OCI-LY7 (cell line): ENCODE data around the gene GNG12.

Experiments used
- EZH2phosphoT487 ChIP-seq: fragments of 200-600 bp; sonication (generic); IDR thresholded peaks from 2 replicates; pipeline ENCODE4 v1.6.1; 2018; ENCODE audit warnings: low read depth, borderline replicate concordance, mild to moderate bottlenecking, mixed run types, antibody characterized with exemption, low read length, moderate library complexity, mixed read lengths
- TF ChIP-seq, protein P1 (sequence below): fragments of 200-600 bp; sonication (generic); conservative IDR thresholded peaks from 2 replicates; pipeline ENCODE4 v1.5.1; 2014; ENCODE audit warnings: mild to moderate bottlenecking, antibody characterized with exemption, low read length, moderate library complexity, mixed read lengths

- TF ChIP-seq, protein P1, sequence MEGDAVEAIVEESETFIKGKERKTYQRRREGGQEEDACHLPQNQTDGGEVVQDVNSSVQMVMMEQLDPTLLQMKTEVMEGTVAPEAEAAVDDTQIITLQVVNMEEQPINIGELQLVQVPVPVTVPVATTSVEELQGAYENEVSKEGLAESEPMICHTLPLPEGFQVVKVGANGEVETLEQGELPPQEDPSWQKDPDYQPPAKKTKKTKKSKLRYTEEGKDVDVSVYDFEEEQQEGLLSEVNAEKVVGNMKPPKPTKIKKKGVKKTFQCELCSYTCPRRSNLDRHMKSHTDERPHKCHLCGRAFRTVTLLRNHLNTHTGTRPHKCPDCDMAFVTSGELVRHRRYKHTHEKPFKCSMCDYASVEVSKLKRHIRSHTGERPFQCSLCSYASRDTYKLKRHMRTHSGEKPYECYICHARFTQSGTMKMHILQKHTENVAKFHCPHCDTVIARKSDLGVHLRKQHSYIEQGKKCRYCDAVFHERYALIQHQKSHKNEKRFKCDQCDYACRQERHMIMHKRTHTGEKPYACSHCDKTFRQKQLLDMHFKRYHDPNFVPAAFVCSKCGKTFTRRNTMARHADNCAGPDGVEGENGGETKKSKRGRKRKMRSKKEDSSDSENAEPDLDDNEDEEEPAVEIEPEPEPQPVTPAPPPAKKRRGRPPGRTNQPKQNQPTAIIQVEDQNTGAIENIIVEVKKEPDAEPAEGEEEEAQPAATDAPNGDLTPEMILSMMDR = no peak
- TF ChIP-seq EZH2phosphoT487 = no peak
Observed at GRCh38 chr1:67844988-67845387, 11.7 kb upstream of the GNG12 start.
